HG03280 (cell line): ENCODE measurements around the gene WWOX.

Experiments
- ATAC-seq: cut with Tn5 transposase; IDR thresholded peaks from one replicate; pipeline ENCODE4 v1.9.1; 2021; ENCODE audit warnings: mild to moderate bottlenecking, moderate library complexity; ENCODE audit not compliant: unreplicated experiment

The WWOX gene

GRCh38 chr16:78988361-78988969 is 889.0 kb downstream of the WWOX start:
- ATAC-seq, result no peak

- no peak for ATAC-seq
Observed at GRCh38 chr16:78990309-78990701, 890.9 kb downstream of the WWOX start.

- ATAC-seq, result no peak
Observed at GRCh38 chr16:78992001-78992400, 892.5 kb downstream of the WWOX start.

- ATAC-seq, result no peak
Observed at GRCh38 chr16:78993346-78993745, 893.9 kb downstream of the WWOX start.

GRCh38 chr16:78994135-78994745 is 894.8 kb downstream of the WWOX start:
- ATAC-seq, result no peak

GRCh38 chr16:78995441-78995840 is 896.0 kb downstream of the WWOX start:
- no peak for ATAC-seq

GRCh38 chr16:78996790-78997189 is 897.3 kb downstream of the WWOX start:
- no peak for ATAC-seq

- ATAC-seq, result no peak
Observed at GRCh38 chr16:78998879-78999278, 899.4 kb downstream of the WWOX start.

- no peak for ATAC-seq
Observed at GRCh38 chr16:79001156-79001967, 901.9 kb downstream of the WWOX start.

- no peak for ATAC-seq
Observed at GRCh38 chr16:79003026-79003609, 903.7 kb downstream of the WWOX start.

GRCh38 chr16:79004309-79004708 is 904.9 kb downstream of the WWOX start:
- no peak for ATAC-seq

- no peak for ATAC-seq
Observed at GRCh38 chr16:79005096-79005495, 905.6 kb downstream of the WWOX start.

GRCh38 chr16:79006206-79006605 is 906.8 kb downstream of the WWOX start:
- ATAC-seq, result no peak

- ATAC-seq, result no peak
Observed at GRCh38 chr16:79006765-79007164, 907.3 kb downstream of the WWOX start.

GRCh38 chr16:79007614-79008013 is 908.2 kb downstream of the WWOX start:
- ATAC-seq, result no peak

- no peak for ATAC-seq
Observed at GRCh38 chr16:79008036-79008868, 908.8 kb downstream of the WWOX start.

GRCh38 chr16:79008869-79009179 is 909.4 kb downstream of the WWOX start:
- ATAC-seq, result no peak

- no peak for ATAC-seq
Observed at GRCh38 chr16:79009896-79010295, 910.4 kb downstream of the WWOX start.

GRCh38 chr16:79011282-79011681 is 911.8 kb downstream of the WWOX start:
- ATAC-seq, result no peak

- no peak for ATAC-seq
Observed at GRCh38 chr16:79012671-79013434, 913.4 kb downstream of the WWOX start.
